ENCODE data around the gene CDC20. TPM values are rescaled to one million over a fixed set of nuclear protein-coding genes. Genes with fewer than 3 reads are reported as not detected.

CDC20 gene
- total RNA-seq, 1 experiment from 2014 or later, result 123 TPM

- no peak overlapping the region for H3K27ac Mint-ChIP-seq (ENCODE audit: unreplicated experiment)
- ChIA-PET POLR2A (no interaction called here), CTCF (no interaction called here)
- H3K27me3 ChIP-seq (replicated peaks; ENCODE audit: control insufficient read depth, insufficient read depth, low read length), result no peaks in the 10 kb centered on the region
- no peaks in the 10 kb centered on the region for H3K27me3 Mint-ChIP-seq (ENCODE audit: insufficient read depth, unreplicated experiment)
- no peaks in the 10 kb centered on the region; the same call in 1 of the 2 replicates for H3K4me1 ChIP-seq
- H3K9me3 ChIP-seq, result no peaks in the 10 kb centered on the region
- no peak for TF ChIP-seq CTCF (IDR thresholded peaks at IDR 0.05; ENCODE audit: insufficient read depth in 1 of 2, low read depth in 1 of 2, low read length in 1 of 2, severe bottlenecking in 1 of 2, unreplicated experiment in 1 of 2)
- H3K4me3 ChIP-seq (ENCODE audit: low read depth, low read length), result no peak overlapping the region
- intact Hi-C loops (cut with micrococcal nuclease; ENCODE audit: unreplicated experiment), result no loop called here
- H3K4me3 Mint-ChIP-seq (ENCODE audit: unreplicated experiment), result no peak overlapping the region
- peaks cover 14% of the 10 kb centered on the region for H3K36me3 Mint-ChIP-seq (ENCODE audit: insufficient read depth, unreplicated experiment)
- H3K9me3 Mint-ChIP-seq (ENCODE audit: unreplicated experiment), result no peaks in the 10 kb centered on the region
- BruUV-seq (replicated peaks), result no TSS peak
- no peak for DNase-seq
- peaks cover 23% of the 10 kb centered on the region for H3K4me1 Mint-ChIP-seq (ENCODE audit: low read depth, unreplicated experiment)
- no peaks in the 10 kb centered on the region for H3K36me3 ChIP-seq (ENCODE audit: control insufficient read depth, insufficient read depth, low read length)
These were observed 7.8 kb upstream of the CDC20 start for GRCh38 chr1:43350976-43351375.

- CTCF ChIA-PET, result no interaction called here
- Mint-ChIP-seq H3K36me3 (ENCODE audit: insufficient read depth, unreplicated experiment) (peaks cover 14% of the 10 kb centered on the region), H3K27ac (ENCODE audit: unreplicated experiment) (no peak overlapping the region)
These were observed 7.1 kb upstream of the CDC20 start for GRCh38 chr1:43351421-43352350.

GRCh38 chr1:43352351-43352705, 6.5 kb upstream of the CDC20 start:
- Mint-ChIP-seq H3K9me3 (ENCODE audit: unreplicated experiment) (no peaks in the 10 kb centered on the region), H3K27ac (ENCODE audit: unreplicated experiment) (no peak overlapping the region), H3K27me3 (ENCODE audit: insufficient read depth, unreplicated experiment) (no peaks in the 10 kb centered on the region), H3K4me1 (ENCODE audit: low read depth, unreplicated experiment) (peaks cover 19% of the 10 kb centered on the region), H3K36me3 (ENCODE audit: insufficient read depth, unreplicated experiment) (peaks cover 14% of the 10 kb centered on the region), H3K4me3 (ENCODE audit: unreplicated experiment) (no peak overlapping the region)
- no peaks in the 10 kb centered on the region; the same call in 1 of the 2 replicates for H3K4me1 ChIP-seq
- no peaks in the 10 kb centered on the region for H3K9me3 ChIP-seq
- ChIA-PET CTCF (no interaction called here), POLR2A (no interaction called here)
- intact Hi-C loops (cut with micrococcal nuclease; ENCODE audit: unreplicated experiment), result no loop called here
- no peak for DNase-seq
- no peak for TF ChIP-seq CTCF (IDR thresholded peaks at IDR 0.05; ENCODE audit: insufficient read depth in 1 of 2, low read depth in 1 of 2, low read length in 1 of 2, severe bottlenecking in 1 of 2, unreplicated experiment in 1 of 2)
- H3K36me3 ChIP-seq (ENCODE audit: control insufficient read depth, insufficient read depth, low read length), result no peaks in the 10 kb centered on the region
- BruUV-seq (replicated peaks), result no TSS peak
- H3K27me3 ChIP-seq (replicated peaks; ENCODE audit: control insufficient read depth, insufficient read depth, low read length), result no peaks in the 10 kb centered on the region
- no peak overlapping the region for H3K4me3 ChIP-seq (ENCODE audit: low read depth, low read length)

More at GRCh38 chr1:43351421-43352350, 7.1 kb upstream of the CDC20 start:
- Mint-ChIP-seq H3K9me3 (ENCODE audit: unreplicated experiment) (no peaks in the 10 kb centered on the region), H3K27me3 (ENCODE audit: insufficient read depth, unreplicated experiment) (no peaks in the 10 kb centered on the region), H3K4me1 (ENCODE audit: low read depth, unreplicated experiment) (peaks cover 23% of the 10 kb centered on the region), H3K4me3 (ENCODE audit: unreplicated experiment) (no peak overlapping the region)
- Histone ChIP-seq H3K4me1 (no peaks in the 10 kb centered on the region; the same call in 1 of the 2 replicates), H3K36me3 (ENCODE audit: control insufficient read depth, insufficient read depth, low read length) (no peaks in the 10 kb centered on the region), H3K4me3 (ENCODE audit: low read depth, low read length) (no peak overlapping the region), H3K9me3 (no peaks in the 10 kb centered on the region), H3K27me3 (replicated peaks; ENCODE audit: control insufficient read depth, insufficient read depth, low read length) (no peaks in the 10 kb centered on the region)
- intact Hi-C loops (cut with micrococcal nuclease; ENCODE audit: unreplicated experiment), result no loop called here
- TF ChIP-seq CTCF (IDR thresholded peaks at IDR 0.05; ENCODE audit: insufficient read depth in 1 of 2, low read depth in 1 of 2, low read length in 1 of 2, severe bottlenecking in 1 of 2, unreplicated experiment in 1 of 2), result no peak
- no peak for DNase-seq
- POLR2A ChIA-PET, result no interaction called here
- no TSS peak for BruUV-seq (replicated peaks)

Data from Caco-2 (cell line).